ENCODE data around the gene MED13L. TPM values are rescaled to one million over a fixed set of nuclear protein-coding genes. Genes with fewer than 3 reads are reported as not detected.

The MED13L gene
- total RNA-seq, 2 donors from 2014 or later: 121 to 142 TPM

DNA sequence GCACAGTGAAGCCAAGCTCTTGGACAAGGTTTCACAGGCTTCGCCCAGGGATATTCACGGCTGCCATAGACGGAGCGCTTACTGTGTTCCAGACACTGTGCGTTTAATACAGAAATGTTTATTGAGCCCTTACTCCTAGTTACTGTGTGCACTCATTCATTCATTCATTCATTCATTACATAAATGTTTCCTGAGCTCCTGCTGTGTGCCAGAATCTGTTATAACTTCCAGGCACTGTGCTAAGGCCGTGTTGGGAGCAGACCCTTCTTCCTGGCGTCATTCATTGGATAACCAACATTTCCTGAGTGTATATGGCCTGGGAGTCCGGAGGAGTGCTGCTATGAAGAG lies 760 bp upstream of the MED13L start:
- ATAC-seq: no peak
- Mint-ChIP-seq H3K27ac (peak overlapping the region; percentile 68), H3K4me1 (ENCODE audit: low read depth in 2 of 2) (peaks cover 44 to 54% of the 10 kb centered on the region in 2 donors), H3K36me3 (peaks cover 11% of the 10 kb centered on the region), H3K4me3 (peak overlapping the region; percentile 67), H3K27me3 (peaks cover 0 to 2% of the 10 kb centered on the region in 2 donors), H3K9me3 (no peaks in the 10 kb centered on the region)
- DNase-seq (ENCODE audit: low spot score): no peak

DNA sequence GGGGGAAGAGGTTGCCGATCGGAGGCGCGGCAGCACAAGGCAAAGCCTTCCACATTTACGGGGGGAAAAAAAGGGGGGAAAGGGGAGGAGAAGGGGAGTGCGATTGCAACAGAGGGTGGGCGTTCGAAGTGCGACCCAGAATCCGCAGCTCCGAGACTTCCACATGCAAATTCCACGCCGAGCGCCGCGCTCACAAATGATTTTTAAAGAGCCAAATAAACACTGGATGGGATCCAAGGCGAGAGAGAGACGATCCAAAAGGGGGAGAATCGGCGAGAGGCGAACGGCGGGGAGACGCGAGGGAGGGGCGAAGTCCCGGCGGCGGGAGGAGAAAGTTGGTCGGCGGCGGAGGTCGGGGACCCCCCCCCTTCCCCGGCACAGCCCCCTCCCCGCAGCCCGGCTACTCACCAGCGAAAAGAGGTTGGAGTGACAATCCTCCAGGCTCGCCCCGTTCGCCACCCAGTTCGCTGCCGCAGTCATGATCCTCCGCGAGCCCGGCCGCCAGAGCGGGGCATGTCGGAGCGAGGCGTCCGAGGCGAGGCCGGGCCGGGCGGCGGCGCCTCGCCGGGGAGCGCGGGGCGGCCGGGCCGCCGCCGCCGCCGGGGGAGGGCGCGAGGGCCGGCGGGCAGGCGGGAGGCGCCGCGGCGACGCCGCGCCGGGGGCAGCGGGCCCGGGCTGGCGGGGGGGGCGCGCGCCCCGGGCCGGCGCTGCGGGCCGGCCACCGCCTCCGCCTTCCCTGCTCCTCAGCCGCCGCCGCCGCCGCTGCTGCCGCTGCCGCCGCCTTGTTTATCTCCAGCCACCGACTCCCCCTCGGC lies 634 bp downstream of the MED13L start:
- Mint-ChIP-seq H3K4me3 (peak overlapping the region; percentile 96), H3K27ac (peak overlapping the region; percentile 87 to 93), H3K27me3 (no peaks in the 10 kb centered on the region), H3K36me3 (peaks cover 11% of the 10 kb centered on the region), H3K4me1 (ENCODE audit: low read depth in 2 of 2) (peaks cover 34 to 46% of the 10 kb centered on the region in 2 donors), H3K9me3 (no peaks in the 10 kb centered on the region)
- ATAC-seq (peak; percentile 37 to 51), DNase-seq (ENCODE audit: low spot score) (peak; percentile 66)

DNA sequence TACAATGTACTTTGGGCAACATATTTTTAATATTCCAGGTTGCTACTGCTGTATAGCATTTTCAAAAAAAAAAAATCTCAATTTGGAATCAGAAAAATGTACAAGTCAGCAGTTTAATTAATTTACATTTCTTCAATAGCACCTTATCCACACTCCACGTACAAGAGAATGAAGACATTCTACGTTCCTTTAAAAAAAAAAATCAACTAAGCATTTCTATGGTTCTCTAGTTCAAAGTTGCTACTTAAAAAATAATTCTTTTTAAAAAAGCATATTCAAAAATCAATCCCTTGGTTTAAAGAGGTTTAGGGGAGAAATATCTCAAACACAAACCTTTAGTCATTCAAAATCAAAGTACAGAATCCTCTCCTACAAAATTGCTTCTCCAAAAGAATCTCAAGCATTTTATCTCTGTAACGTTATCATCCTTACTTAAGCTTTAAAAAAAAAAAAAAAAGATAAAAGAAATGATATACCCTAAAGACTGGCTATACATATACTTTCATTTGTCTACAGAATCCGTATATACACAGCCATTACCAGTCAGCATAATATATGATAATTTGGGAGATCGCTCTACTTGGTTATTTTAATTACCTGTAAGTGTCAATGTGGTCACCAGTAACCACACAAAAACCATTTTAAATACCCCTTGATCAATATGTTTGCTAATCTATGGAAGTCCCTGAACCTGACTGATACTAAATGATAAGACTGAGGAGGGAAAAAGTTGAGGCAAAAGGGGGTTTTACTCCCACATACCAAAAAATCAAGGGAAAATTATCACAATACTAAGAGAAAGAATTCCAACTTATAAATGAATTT lies 2.7 kb downstream of the MED13L start:
- peaks cover 32 to 46% of the 10 kb centered on the region in 2 donors for H3K4me1 Mint-ChIP-seq (ENCODE audit: low read depth in 2 of 2)
- H3K36me3 Mint-ChIP-seq: peaks cover 11% of the 10 kb centered on the region
- H3K27ac Mint-ChIP-seq: peak overlapping the region; percentile 87 to 93
- no peaks in the 10 kb centered on the region for H3K9me3 Mint-ChIP-seq
- H3K4me3 Mint-ChIP-seq: peak overlapping the region; percentile 96
- H3K27me3 Mint-ChIP-seq: no peaks in the 10 kb centered on the region
- DNase-seq (ENCODE audit: low spot score): no peak
- no peak for ATAC-seq

DNA sequence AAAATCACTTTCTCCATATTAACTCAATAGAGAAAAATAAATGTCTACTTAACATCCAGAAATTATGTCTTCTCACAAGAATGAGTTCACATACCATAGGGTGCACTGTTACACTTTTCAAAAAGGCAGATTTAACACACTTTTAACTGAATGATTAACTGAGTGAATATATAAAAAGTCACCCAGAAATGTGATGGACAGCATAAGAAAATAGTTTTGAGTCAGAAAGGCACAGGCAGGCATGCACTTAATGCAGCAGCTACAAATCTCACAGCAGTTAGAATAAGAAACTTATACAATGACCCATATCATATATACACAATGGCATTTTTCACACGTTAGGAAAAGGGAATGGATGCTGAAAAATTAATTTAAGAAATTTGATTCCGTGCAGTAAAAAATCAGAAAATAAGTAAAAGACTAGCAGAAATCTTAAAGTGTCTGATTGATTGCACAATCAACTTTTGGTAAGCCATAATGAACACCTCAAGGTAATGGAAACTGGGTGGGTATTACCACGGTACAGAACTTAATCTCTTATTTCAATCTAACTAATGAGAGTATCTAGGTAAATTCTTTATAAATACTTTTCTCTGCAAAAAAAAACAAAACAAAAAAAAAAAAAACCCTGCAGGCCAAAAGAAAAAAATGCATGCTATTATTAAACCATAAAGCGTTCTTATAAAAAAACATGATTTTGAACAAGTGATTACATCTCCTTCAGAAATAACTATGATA lies 3.5 kb downstream of the MED13L start:
- ATAC-seq (no peak), DNase-seq (ENCODE audit: low spot score) (no peak)
- peak overlapping the region; percentile 5 to 26 for H3K27ac Mint-ChIP-seq
- no peaks in the 10 kb centered on the region for H3K27me3 Mint-ChIP-seq
- H3K9me3 Mint-ChIP-seq: no peaks in the 10 kb centered on the region
- H3K36me3 Mint-ChIP-seq: peaks cover 11% of the 10 kb centered on the region
- H3K4me1 Mint-ChIP-seq (ENCODE audit: low read depth in 2 of 2): peaks cover 35 to 51% of the 10 kb centered on the region in 2 donors
- H3K4me3 Mint-ChIP-seq: peak overlapping the region; percentile 96

DNA sequence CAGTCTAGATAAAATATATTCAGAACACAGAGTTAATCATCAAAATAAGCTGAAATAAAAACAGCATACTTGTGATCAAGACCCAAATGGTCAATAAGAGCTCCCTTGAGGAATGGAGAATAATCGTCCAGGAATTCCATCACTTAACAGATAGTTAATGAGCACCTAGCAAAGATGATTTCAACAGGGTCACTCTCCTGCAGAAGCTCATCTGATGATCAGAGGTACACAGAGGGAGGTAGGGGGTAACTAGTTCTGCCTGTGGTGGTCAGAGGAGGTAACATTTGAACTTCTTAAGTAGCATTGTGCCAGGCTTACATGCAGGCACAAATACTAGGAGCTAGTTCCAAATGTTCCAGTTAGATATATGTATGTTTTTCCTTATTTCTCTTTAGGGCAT lies 9.5 kb downstream of the MED13L start:
- H3K4me1 Mint-ChIP-seq (ENCODE audit: low read depth in 2 of 2): peaks cover 11 to 18% of the 10 kb centered on the region in 2 donors
- ATAC-seq: no peak

DNA sequence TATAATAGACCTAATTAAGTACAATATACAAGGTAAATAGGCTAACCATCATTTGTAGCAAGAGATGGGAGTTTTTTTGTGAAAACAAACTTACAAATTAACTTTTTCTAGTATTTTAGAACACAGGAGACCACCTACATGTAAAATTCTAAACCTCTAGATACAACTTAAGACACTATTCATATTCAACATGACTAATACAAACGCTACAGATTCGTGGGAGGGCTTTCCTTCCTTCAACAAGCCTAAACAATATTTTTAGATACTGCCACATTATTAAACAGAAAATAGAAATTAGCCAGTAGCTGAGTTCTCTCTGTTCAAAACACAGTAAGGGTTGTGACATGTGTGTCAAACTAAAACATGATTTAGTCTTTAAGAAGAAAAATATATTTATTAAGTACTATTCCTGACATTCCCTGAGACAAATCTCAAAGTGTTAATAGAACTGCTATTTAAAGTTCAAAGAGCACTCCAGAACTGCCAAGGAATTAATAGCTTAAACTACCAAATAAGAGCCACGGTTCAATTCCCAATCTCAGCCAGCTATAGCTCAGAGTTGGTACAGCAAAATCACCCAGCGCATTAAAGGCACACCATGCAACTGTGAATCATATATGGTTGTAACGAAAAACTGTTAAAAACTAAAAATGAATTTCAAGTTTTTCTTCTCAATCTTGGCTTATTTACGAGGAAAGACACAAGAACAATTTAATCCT lies 10.7 kb downstream of the MED13L start:
- Mint-ChIP-seq H3K9me3 (no peaks in the 10 kb centered on the region), H3K36me3 (no peaks in the 10 kb centered on the region), H3K4me1 (ENCODE audit: low read depth in 2 of 2) (peaks cover 14 to 20% of the 10 kb centered on the region in 2 donors), H3K4me3 (no peak overlapping the region), H3K27ac (no peak overlapping the region), H3K27me3 (no peaks in the 10 kb centered on the region)
- DNase-seq (ENCODE audit: low spot score): no peak
- no peak for ATAC-seq

More for the DNA sequence above, 9.5 kb downstream of the MED13L start:
- H3K27ac Mint-ChIP-seq: no peak overlapping the region
- no peaks in the 10 kb centered on the region for H3K9me3 Mint-ChIP-seq
- no peaks in the 10 kb centered on the region for H3K36me3 Mint-ChIP-seq
- DNase-seq (ENCODE audit: low spot score): no peak
- H3K4me3 Mint-ChIP-seq: no peak overlapping the region
- H3K27me3 Mint-ChIP-seq: no peaks in the 10 kb centered on the region

DNA sequence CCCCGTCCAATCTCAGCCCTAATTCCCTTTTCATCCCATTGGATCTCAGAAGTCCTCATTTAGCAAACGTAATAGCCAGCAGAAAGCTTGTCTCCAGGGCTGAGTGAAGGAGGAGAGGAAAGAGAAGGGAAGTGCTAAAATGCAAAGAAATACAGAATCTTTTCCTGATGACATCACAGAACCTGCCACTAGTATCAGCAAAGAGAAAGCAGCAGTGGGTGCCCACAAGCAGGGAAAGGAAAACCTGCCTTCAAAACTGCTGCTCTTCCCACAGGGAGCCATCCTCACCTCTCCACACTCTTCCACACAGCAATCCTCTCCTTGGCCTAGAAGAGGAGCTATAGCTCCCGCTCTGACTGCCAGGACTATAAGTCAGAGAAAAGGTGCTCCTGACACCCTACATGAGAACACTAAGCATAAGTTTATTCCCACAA lies 11.3 kb downstream of the MED13L start:
- H3K9me3 Mint-ChIP-seq: no peaks in the 10 kb centered on the region

DNA sequence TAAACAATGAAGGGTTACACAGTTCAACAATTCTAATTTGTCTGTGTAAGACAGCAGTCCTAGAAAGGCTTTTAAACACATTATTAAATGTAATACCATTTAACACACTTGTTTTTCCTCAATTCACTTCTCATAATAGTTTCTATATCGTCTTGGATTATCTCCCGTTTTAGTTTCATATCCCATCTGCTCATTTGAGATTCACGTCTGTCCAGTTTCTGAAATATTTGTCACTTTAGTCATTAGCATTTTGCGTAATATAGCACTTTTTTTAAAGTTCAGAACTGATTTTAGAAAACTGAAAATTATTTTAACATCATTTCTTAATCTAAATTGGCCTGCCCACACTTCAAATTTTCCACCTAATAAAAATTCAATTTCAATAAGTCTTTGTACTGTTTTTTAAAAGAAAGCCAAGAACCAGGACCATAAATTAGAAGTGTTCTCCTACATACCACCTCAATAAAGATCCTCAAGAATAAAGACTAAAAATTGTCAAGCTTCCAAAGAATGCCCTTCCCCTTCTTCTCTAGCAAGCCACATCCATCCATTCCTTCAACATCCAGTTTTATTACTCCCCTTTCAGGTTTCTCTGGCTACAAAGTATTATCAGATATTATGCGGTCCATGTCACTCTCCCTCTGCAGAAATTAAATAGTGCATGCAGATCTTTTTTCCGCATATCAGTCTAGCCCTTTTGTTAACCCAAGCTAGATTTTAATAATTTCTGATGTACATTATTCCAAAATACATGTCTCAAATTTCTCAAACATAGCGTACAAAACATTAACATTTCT lies 11.9 kb downstream of the MED13L start:
- H3K27ac Mint-ChIP-seq: no peak overlapping the region
- H3K4me3 Mint-ChIP-seq: no peak overlapping the region
- peaks cover 25 to 29% of the 10 kb centered on the region in 2 donors for H3K4me1 Mint-ChIP-seq (ENCODE audit: low read depth in 2 of 2)
- H3K36me3 Mint-ChIP-seq: no peaks in the 10 kb centered on the region
- H3K9me3 Mint-ChIP-seq: no peaks in the 10 kb centered on the region
- H3K27me3 Mint-ChIP-seq: no peaks in the 10 kb centered on the region
- DNase-seq (ENCODE audit: low spot score) (no peak), ATAC-seq (no peak)

More for the DNA sequence above, 11.3 kb downstream of the MED13L start:
- no peak overlapping the region for H3K27ac Mint-ChIP-seq
- H3K4me3 Mint-ChIP-seq: no peak overlapping the region
- H3K36me3 Mint-ChIP-seq: no peaks in the 10 kb centered on the region
- DNase-seq (ENCODE audit: low spot score): no peak
- no peak for ATAC-seq
- H3K27me3 Mint-ChIP-seq: no peaks in the 10 kb centered on the region
- H3K4me1 Mint-ChIP-seq (ENCODE audit: low read depth in 2 of 2): peaks cover 19 to 24% of the 10 kb centered on the region in 2 donors

DNA sequence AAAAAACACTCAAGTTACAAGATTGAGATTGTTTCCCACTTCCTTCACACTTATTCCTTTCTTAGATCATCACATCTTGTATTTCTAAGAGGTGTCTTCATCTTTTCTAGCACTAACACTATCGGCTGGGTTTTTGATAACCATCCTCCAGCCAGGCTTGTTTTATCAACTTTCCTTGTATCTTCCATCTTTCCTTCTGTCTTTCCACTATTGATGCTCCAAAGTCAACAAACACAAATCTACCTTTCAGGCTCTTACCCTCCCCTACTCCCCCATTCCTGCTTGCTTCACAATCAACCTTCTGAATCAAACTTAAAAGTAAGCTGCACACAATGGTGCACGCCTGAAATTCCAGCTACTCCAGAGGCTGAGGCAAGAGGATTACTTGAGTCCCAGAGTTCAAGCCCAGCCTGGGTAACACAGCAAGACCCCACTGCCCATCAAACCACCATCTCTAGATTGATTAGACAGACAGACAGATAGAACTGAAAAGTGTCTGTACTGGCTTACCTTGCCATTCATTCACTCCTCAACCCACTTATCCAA lies 12.9 kb downstream of the MED13L start:
- Mint-ChIP-seq H3K27ac (no peak overlapping the region), H3K4me3 (no peak overlapping the region)

DNA sequence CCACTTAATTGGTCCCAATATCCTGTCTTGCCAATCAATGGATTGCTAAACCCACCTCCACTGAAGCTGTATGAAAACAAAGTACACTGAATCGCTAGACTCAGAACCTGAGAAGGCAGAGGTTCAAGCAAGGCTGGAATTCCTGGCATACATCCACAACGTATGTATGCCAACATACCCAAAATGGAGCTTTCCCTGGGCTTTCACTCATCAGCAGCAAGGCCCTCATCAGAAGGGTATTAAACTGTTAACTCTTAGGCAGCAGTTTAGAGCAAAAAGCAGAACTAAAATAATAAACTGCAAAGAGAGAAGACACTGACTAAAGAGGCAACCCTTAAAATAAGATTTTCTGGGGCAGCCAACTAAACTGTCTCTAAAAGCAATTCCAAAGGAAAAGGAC lies 13.6 kb downstream of the MED13L start:
- H3K36me3 Mint-ChIP-seq: no peaks in the 10 kb centered on the region
- peaks cover 27 to 29% of the 10 kb centered on the region in 2 donors for H3K4me1 Mint-ChIP-seq (ENCODE audit: low read depth in 2 of 2)
- ATAC-seq: no peak
- no peak overlapping the region for H3K27ac Mint-ChIP-seq
- DNase-seq (ENCODE audit: low spot score): no peak
- H3K4me3 Mint-ChIP-seq: no peak overlapping the region
- H3K27me3 Mint-ChIP-seq: no peaks in the 10 kb centered on the region
- H3K9me3 Mint-ChIP-seq: no peaks in the 10 kb centered on the region

More for the DNA sequence above, 12.9 kb downstream of the MED13L start:
- ATAC-seq (no peak), DNase-seq (ENCODE audit: low spot score) (no peak)
- no peaks in the 10 kb centered on the region for H3K36me3 Mint-ChIP-seq
- H3K9me3 Mint-ChIP-seq: no peaks in the 10 kb centered on the region
- H3K4me1 Mint-ChIP-seq (ENCODE audit: low read depth in 2 of 2): peaks cover 32 to 33% of the 10 kb centered on the region in 2 donors
- H3K27me3 Mint-ChIP-seq: no peaks in the 10 kb centered on the region

DNA sequence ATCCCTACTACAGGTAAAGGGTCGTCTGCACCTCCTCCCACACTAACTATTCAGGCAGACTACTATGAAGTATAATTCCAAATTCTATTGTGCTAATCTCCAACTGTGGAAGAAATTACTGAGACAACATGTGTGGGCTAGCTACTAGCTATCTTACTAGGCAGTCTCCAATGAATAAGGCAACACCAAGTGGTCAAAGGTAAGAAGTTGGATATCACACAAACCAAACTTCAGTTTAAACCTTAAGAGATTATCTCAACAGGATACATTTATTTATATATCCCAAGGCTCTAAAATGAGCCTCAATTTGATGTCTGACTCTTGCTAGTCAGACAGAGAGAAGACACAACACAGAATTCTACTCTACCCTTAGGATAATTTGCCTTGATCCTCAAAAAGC lies 14.1 kb downstream of the MED13L start:
- ATAC-seq (no peak), DNase-seq (ENCODE audit: low spot score) (no peak)
- Mint-ChIP-seq H3K36me3 (no peaks in the 10 kb centered on the region), H3K27me3 (no peaks in the 10 kb centered on the region), H3K27ac (no peak overlapping the region), H3K4me1 (ENCODE audit: low read depth in 2 of 2) (peaks cover 27 to 28% of the 10 kb centered on the region in 2 donors), H3K9me3 (no peaks in the 10 kb centered on the region), H3K4me3 (no peak overlapping the region)

DNA sequence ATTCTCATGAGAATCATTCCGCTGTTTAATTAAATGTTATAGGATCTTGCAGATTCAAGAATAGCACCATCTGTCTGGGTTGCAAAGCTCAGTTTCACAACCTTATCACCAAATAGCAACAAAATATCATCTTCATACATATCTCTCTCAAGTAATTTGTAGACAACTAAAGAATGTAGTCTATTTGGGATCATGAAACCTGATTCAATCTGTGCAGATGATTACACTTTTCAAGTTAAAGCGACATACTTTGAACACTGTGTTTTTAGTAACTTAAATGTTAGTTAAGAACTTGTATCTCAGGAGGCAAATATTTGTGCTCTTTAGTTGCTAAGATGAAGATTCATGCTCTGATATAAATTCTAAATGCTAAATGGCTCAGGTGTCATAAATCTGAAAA lies 14.8 kb downstream of the MED13L start:
- Mint-ChIP-seq H3K4me1 (ENCODE audit: low read depth in 2 of 2) (peaks cover 30 to 31% of the 10 kb centered on the region in 2 donors), H3K27me3 (no peaks in the 10 kb centered on the region), H3K36me3 (no peaks in the 10 kb centered on the region), H3K9me3 (no peaks in the 10 kb centered on the region), H3K27ac (no peak overlapping the region), H3K4me3 (no peak overlapping the region)
- DNase-seq (ENCODE audit: low spot score) (no peak), ATAC-seq (no peak)

Measured in natural killer cell treated with Interleukin-12 subunit alpha and Interleukin-12 subunit beta and Interleukin-15 and Interleukin-18, amount 100 ng/mL, for 72 hours (primary cell).